ENCODE measurements around the gene CLC.

CLC gene

Small RNAs within 50 kb of the gene (small RNA-seq; reads per million reads assigned to genes)
- 0 reads per million in 2 experiments for gene RPS29P27
